ENCODE results near the gene OR9Q1. TPM values are rescaled to one million over a fixed set of nuclear protein-coding genes. Genes with fewer than 3 reads are reported as not detected.

The OR9Q1 gene
- total and polyA plus RNA-seq, 2 of the 8 experiments (the other 6 are each of a cell fraction or from before 2014, with no cell fraction given), result not detected

DNA sequence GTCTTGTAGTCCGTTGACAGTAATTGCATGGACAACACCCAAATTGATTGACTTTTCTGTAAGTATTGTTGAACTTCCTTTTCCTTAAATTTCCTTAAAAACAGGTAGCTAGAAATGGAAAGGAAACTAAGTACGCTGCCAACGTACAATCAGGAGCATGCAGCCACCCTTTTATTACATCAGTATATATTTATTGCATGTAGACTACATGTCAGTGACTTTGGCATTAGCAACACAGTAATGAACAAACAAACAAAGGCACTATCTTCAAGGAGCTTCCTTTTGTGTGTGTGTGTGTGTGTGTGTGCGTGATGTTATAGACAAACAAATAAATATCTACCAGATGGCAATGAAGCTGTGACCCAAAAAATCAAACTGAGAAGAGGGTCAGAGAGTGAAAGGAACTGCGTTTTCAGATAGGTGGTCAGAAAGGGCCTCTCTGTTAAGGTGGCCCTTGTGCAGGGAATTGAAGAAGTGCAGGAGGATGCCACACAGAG is at the start of gene OR9Q1 (continued):
- TF ChIP-seq EP300 (IDR thresholded peaks at IDR 0.05; ENCODE audit: borderline replicate concordance in 1 of 2, low read depth in 2 of 2, low read length in 2 of 2), result no peak
